ENCODE data around the gene RASGRF2.

- TF ChIP-seq, protein P1, sequence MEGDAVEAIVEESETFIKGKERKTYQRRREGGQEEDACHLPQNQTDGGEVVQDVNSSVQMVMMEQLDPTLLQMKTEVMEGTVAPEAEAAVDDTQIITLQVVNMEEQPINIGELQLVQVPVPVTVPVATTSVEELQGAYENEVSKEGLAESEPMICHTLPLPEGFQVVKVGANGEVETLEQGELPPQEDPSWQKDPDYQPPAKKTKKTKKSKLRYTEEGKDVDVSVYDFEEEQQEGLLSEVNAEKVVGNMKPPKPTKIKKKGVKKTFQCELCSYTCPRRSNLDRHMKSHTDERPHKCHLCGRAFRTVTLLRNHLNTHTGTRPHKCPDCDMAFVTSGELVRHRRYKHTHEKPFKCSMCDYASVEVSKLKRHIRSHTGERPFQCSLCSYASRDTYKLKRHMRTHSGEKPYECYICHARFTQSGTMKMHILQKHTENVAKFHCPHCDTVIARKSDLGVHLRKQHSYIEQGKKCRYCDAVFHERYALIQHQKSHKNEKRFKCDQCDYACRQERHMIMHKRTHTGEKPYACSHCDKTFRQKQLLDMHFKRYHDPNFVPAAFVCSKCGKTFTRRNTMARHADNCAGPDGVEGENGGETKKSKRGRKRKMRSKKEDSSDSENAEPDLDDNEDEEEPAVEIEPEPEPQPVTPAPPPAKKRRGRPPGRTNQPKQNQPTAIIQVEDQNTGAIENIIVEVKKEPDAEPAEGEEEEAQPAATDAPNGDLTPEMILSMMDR (conservative IDR thresholded peaks at IDR 0.05; ENCODE audit: low read depth, low read length), result no peak
- TF ChIP-seq EZH2 (IDR thresholded peaks at IDR 0.05; ENCODE audit: low read length, unreplicated experiment) (no peak), EZH2phosphoT487 (IDR thresholded peaks at IDR 0.05; ENCODE audit: borderline replicate concordance, low read length) (no peak)
Observed at GRCh38 chr5:81134066-81134465, 173.9 kb downstream of the RASGRF2 start.

Data from PC-3 (cell line).